HG03442 (cell line): ENCODE measurements around the gene UBE2F.
"Not testable (repeated sequence)": the region's sequence is repeated elsewhere in the genome, so short reads cannot be mapped to it uniquely, and the experiment has no call there.

Experiments
- ATAC-seq: cut with Tn5 transposase; IDR thresholded peaks from one replicate; pipeline ENCODE4 v1.9.1; 2021; ENCODE audit warnings: mild to moderate bottlenecking, moderate library complexity; ENCODE audit not compliant: unreplicated experiment

The UBE2F gene

GRCh38 chr2:238042090-238042489 is 75.3 kb downstream of the UBE2F start:
- ATAC-seq: no peak

- ATAC-seq: no peak
These were observed 76.2 kb downstream of the UBE2F start for GRCh38 chr2:238042849-238043584.

- ATAC-seq: no peak
These were observed 77.0 kb downstream of the UBE2F start for GRCh38 chr2:238043851-238044250.

DNA sequence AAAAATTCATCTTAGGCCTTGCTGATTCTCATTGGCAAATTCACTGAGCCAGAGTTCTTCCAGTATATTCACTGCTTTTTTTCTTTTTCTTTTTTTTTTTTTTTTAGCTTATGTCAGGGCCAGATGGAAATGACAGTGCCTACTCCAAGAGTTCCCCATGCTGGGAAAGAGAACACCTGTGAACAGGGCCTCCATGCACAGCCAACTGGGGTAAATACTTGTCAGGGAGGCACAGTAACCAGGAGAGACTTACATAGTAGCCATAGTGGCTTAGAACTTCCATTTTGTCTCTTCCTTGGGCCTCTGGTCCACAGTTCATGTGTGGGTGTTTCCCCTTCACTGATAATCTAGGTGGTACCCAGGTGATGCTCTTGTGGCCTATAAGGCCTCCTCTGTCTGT is 78.8 kb downstream of the UBE2F start:
- no peak for ATAC-seq

- no peak for ATAC-seq
These were observed 80.0 kb downstream of the UBE2F start for GRCh38 chr2:238046725-238047270.

GRCh38 chr2:238053191-238053776 is 86.5 kb downstream of the UBE2F start:
- no peak for ATAC-seq

DNA sequence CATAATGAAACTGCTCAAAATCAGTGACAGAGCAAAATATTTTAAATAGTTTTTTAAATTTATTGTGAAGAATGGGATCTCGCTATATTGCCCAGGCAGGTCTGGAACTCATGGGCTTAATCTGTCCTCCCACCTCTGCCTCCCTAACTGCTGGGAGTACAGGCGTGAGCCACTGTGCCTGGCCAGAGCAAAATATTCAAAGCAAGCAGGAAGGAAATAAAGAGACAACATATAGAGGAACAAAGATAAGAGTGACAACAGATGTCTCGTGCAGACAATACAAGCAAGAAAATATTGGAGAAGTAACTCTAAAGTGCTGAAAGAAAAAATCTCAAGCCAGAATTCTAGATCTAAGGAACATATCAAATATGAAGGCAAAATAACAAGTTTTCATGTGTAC is 89.0 kb downstream of the UBE2F start:
- no peak for ATAC-seq

- ATAC-seq: not testable (repeated sequence)
These were observed 91.1 kb downstream of the UBE2F start for GRCh38 chr2:238057696-238058575.

DNA sequence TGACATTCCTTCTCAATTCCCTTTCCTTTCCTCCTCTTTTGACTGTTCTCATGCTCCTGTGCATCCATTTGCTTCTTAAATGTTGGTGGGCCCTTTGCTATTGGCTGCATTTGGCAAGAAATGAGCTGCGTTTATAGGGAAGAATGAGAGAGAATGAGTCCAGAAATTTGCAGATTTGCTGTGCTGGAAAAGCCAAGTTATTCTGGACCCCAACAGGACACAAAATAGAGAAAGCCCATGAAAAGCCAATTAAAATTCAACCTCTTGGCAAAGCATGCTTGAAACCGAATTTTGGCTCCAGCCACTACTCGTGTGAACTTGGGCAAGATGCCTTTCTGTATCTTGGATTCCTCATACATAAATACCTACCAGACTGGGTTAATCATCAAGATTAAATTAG is 92.7 kb downstream of the UBE2F start:
- ATAC-seq: no peak

GRCh38 chr2:238060096-238060541 is 93.3 kb downstream of the UBE2F start:
- no peak for ATAC-seq

- peak; percentile 89 for ATAC-seq
These were observed 93.9 kb downstream of the UBE2F start, which contains the start of gene SCLY for GRCh38 chr2:238060542-238061314. Gene SCLY, plus strand, starts transcription at chr2:238061001. Its CDS starts 54 bp downstream, at chr2:238061055.

- peak; percentile 28 for ATAC-seq
These were observed 94.7 kb downstream of the UBE2F start for GRCh38 chr2:238061315-238062202.

DNA sequence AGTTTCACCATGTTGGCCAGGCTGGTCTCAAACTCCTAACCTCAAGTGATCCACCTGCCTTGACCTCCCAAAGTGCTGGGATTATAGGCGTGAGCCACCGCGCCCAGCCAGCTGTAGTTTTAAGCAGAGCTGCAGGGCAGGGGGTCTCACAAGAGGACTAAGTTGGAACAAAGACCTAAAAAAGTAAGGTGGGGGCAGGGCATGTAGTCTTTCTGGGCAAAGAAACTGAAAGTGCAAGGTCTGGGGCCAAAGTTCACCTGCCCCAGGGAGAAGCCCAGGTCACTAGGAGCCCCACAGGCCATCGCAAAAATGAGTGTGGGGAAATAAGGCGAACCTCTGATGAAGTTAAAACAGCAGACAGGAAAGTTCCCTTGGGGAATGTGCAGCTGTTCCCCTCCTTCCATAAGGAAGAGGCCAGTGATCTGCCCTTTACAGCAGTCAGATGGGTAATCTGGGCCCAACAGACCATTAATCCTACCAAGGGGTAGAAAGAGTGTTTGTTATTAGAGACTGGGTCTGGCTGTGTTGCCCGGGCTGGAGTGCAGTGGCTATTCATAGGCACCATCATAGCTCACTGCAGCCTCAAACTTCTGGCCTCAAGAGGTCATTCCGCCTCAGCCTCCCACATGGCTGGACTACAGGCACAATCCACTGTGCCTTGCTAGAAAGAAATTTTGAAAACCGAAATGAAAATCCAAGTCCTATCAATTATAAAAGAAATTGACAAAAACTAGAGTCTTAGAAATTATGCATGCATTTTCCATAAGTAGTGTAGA is 96.8 kb downstream of the UBE2F start:
- no peak for ATAC-seq

GRCh38 chr2:238064376-238064775 is 97.6 kb downstream of the UBE2F start:
- ATAC-seq: no peak

DNA sequence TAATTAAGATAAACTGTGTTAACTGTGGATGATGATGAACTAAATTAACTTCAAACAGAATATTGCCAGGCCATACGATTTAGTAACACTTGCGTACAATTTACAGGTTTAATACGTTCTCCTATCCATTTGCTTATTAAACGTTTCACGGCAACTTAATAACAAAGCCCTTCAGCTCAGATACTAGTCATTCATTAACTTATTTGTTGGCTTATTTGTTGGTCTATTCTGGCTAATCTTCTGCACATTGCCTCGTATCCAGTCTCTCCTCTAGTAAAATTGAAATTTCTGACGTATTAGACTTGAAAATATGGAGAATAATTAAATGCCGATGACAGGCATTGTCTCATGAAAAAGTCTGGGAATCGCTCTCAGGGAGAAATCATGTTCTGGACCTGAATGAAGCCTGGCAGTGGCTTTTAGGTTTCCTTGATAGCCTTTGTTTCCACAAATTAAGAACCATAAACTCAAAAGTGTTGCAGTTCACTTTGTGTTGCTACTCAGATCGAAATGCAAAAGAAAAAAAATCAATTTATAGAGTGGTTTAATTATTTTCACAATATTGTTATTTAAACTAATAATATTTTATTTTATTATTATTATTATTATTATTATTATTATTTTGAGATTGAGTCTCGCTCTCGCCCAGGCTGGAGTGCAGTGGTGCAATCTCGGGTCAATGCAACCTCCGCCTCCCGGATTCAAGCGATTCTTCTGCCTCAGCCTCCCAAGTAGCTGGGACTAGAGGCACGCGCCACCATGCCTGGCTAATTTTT is 98.4 kb downstream of the UBE2F start:
- no peak for ATAC-seq

- no peak for ATAC-seq
These were observed 99.4 kb downstream of the UBE2F start for GRCh38 chr2:238066218-238066617.

DNA sequence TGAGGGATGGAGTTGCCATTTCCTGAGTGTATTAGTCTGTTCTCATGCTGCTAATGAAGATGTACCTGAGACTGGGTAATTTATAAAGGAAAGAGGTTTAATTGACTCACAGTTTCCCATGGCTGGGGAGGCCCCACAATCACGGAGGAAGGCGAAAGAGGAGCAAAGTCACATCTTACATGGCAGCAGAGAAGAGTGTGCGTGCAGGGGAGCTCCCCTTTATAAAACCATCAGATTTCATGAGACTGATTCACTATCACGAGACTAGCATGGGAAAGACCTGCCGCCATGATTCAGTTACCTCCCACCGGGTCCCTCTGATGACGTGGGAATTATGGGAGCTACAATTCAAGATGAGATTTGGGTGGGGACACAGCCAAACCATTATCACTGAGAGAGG is 99.9 kb downstream of the UBE2F start:
- ATAC-seq: not testable (repeated sequence)

GRCh38 chr2:238067939-238068338 is 101.1 kb downstream of the UBE2F start:
- ATAC-seq: no peak
